Upper lobe of right lung (tissue), 1 donor: ENCODE results near the gene UNC119B. TPM values are rescaled to one million over a fixed set of nuclear protein-coding genes. Genes with fewer than 3 reads are reported as not detected.
A peak's percentile ranks its signal among the peaks of the same experiment; 100 is the strongest.

Experiments used
- ATAC-seq: fragments of 200-7000 bp; cut with Tn5 transposase; one replicate; pipeline ENCODE4 v1.9.1; 2020; ENCODE audit warnings: mild to moderate bottlenecking, moderate library complexity
- DNase-seq: peaks from one replicate; pipeline ENCODE4 v3.0.0-alpha.2; 2020
- H3K27ac ChIP-seq: fragments of 200-600 bp; one replicate; pipeline ENCODE4 v1.8.0; 2022
- H3K27me3 ChIP-seq: fragments of 200-600 bp; one replicate; pipeline ENCODE4 v1.8.0; 2022; ENCODE audit warnings: mild to moderate bottlenecking
- H3K36me3 ChIP-seq: fragments of 200-600 bp; one replicate; pipeline ENCODE4 v1.8.0; 2022
- H3K4me1 ChIP-seq: fragments of 200-600 bp; one replicate; pipeline ENCODE4 v1.8.0; 2022
- H3K4me3 ChIP-seq: fragments of 200-600 bp; one replicate; pipeline ENCODE4 v1.8.0; 2022; ENCODE audit warnings: mild to moderate bottlenecking
- H3K9me3 ChIP-seq: fragments of 200-600 bp; one replicate; pipeline ENCODE4 v1.8.0; 2022
- CTCF ChIP-seq: fragments of 200-600 bp; IDR thresholded peaks from one replicate; pipeline ENCODE4 v1.8.0; 2022; ENCODE audit warnings: antibody characterized with exemption
- intact Hi-C: fragments of 100-400 bp; cut with DNase I; formaldehyde crosslinking; loops from one replicate; pipeline ENCODE4 v1.11.0; 2022
- total RNA-seq: library from RNA; stranded (reverse); fragmentation: NEBNext Ultra II Directional; extraction: Animal tissue kit (Norgen Biotek cat#: 25700); gene quantifications from one replicate; pipeline ENCODE4 v1.2.1, GENCODE V29; 2021
- donor health status: DM: no; HTN: yes; CAD: no; lungs with severe emphysema.

Gene UNC119B
- total RNA-seq, 1 donor from 2014 or later, result 23.0 TPM

- H3K27me3 ChIP-seq, result no peaks in the 10 kb centered on the region
- no peaks in the 10 kb centered on the region for H3K9me3 ChIP-seq
- no peaks in the 10 kb centered on the region for H3K4me1 ChIP-seq
- DNase-seq, result no peak
- no peak overlapping the region for H3K4me3 ChIP-seq
- no peak overlapping the region for H3K27ac ChIP-seq
- intact Hi-C loops, result no loop called here
- peaks cover 15% of the 10 kb centered on the region for H3K36me3 ChIP-seq
- no peak for TF ChIP-seq CTCF
- no peak for ATAC-seq
Observed at GRCh38 chr12:120757949-120758348, 47.7 kb downstream of the UNC119B start.

DNA sequence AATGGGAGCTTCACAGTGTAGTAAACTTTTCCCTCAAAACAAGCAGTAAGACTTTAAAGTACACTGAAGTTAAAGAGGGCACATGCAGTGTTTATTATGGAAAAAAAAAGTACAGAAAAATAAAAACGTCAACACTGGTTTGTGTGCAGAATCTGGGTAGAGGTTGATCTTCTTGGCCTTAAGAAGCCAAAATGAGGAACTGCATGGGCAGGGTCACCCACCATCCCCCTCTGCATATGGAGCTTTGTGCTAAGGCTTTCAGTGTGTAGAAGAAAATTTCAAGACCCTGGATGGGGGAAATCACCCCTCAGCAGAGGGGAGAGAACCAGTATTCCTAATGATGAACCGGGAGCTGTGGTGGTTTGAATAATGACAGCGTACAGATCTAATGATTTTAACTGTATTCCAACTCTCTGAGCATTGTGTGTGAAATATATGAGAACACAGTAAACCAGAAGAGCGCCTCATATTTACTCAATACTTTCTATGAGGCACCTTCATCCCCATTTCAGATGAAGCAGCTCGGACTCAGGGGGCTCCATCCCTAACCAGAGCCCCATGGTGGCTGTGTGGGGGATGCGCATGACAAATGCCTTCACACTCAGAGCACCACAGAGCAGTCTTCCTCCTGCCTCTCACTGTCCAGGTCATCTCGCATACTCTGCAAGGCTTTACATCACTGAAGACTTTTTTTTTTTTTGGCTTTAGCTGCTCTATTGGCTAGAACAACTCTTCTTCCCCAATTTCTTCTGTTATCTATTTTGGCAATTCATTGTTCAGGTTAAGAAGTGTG lies 48.7 kb downstream of the UNC119B start:
- no peak for TF ChIP-seq CTCF
- Histone ChIP-seq H3K36me3 (peaks cover 25% of the 10 kb centered on the region), H3K4me3 (no peak overlapping the region), H3K9me3 (no peaks in the 10 kb centered on the region), H3K27me3 (no peaks in the 10 kb centered on the region), H3K27ac (no peak overlapping the region), H3K4me1 (no peaks in the 10 kb centered on the region)
- intact Hi-C loops, result no loop called here
- no peak for ATAC-seq
- DNase-seq, result no peak

GRCh38 chr12:120759591-120760348 lies 49.5 kb downstream of the UNC119B start:
- Histone ChIP-seq H3K4me1 (no peaks in the 10 kb centered on the region), H3K27me3 (no peaks in the 10 kb centered on the region), H3K4me3 (no peak overlapping the region), H3K9me3 (no peaks in the 10 kb centered on the region), H3K27ac (no peak overlapping the region), H3K36me3 (peaks cover 33% of the 10 kb centered on the region)
- no peak for DNase-seq
- TF ChIP-seq CTCF, result no peak
- no peak for ATAC-seq
- intact Hi-C loops, result no loop called here

DNA sequence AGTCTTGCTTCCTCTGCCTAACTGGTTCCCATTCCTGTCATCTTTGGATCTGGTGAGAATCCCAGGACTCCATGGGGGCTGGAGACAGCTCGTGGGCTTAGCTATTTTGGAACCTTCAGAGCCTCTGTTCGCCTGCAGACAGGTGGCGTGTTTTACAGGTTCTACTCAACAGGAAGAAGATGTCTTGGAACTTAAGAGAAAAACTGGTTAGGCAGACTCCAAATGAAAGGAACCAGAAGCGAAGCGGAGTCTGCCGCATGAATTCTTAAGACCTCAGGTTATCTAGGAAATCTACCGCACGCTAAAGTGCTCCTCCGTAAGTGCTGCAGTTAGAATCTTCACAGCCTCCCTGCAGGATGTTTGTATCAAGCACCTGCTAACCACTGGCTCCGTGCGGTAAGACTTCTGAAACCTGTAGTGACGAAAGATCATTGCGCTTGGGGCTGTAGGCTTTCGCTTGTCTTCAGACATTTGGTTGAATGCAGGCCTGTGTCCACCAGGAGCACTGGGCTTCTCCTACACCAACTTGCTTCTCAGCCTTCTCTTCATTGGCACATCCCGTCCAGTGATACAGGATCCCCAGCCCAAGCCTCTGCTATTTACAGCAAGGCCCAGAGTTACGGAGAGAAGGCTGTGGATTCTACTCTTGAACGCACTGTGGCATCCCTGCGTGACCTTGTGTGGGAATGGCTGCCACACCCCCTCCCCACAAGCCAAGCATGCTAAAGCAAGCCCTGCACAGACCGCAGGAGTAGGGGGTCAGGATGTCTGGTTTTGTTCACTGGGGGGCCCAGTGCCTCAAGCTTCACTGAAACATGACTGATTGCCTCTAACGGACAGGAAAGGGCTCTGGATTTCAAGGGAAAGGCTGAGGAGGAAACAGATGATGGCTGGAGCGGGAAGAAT lies 50.3 kb downstream of the UNC119B start:
- TF ChIP-seq CTCF, result no peak
- H3K27me3 ChIP-seq, result no peaks in the 10 kb centered on the region
- H3K36me3 ChIP-seq, result peaks cover 41% of the 10 kb centered on the region
- no peaks in the 10 kb centered on the region for H3K4me1 ChIP-seq
- ATAC-seq, result no peak
- H3K27ac ChIP-seq, result peak overlapping the region; percentile 47
- H3K9me3 ChIP-seq, result no peaks in the 10 kb centered on the region
- DNase-seq, result no peak
- intact Hi-C loops, result no loop called here
- no peak overlapping the region for H3K4me3 ChIP-seq

- Histone ChIP-seq H3K36me3 (peaks cover 50% of the 10 kb centered on the region), H3K4me1 (no peaks in the 10 kb centered on the region), H3K27ac (peak overlapping the region; percentile 47), H3K27me3 (no peaks in the 10 kb centered on the region), H3K9me3 (no peaks in the 10 kb centered on the region), H3K4me3 (no peak overlapping the region)
- intact Hi-C loops, result no loop called here
- DNase-seq, result no peak
- peak; percentile 71 for ATAC-seq
- TF ChIP-seq CTCF, result no peak
Observed at GRCh38 chr12:120761519-120761934, 51.3 kb downstream of the UNC119B start.
